DND-41 (cell line): Measurements from ENCODE around the gene STAT5B.

Experiments
- ATAC-seq: fragments of 200-7000 bp; cut with Tn5 transposase; 3 replicates; pipeline ENCODE4 v1.9.1; 2021; ENCODE audit warnings: low read depth; ENCODE audit not compliant: insufficient read depth
- DNase-seq: peaks from one replicate; pipeline ENCODE4 v3.0.0-alpha.2; 2020
- H2AFZ ChIP-seq: 2 replicates; pipeline ENCODE4 v1.6.0; 2012; ENCODE audit warnings: low read depth, low read length
- H3K27ac ChIP-seq: 2 replicates; pipeline ENCODE4 v1.5.1; 2012; ENCODE audit warnings: low read length, inconsistent platforms
- H3K27me3 ChIP-seq: fragments of 200-600 bp; sonication (generic); 2 replicates; pipeline ENCODE4 v1.6.0; 2012; ENCODE audit warnings: low read length, mild to moderate bottlenecking, inconsistent platforms; ENCODE audit not compliant: insufficient read depth, poor library complexity
- H3K36me3 ChIP-seq: 2 replicates; pipeline ENCODE4 v1.5.1; 2012; ENCODE audit warnings: low read length, inconsistent platforms; ENCODE audit not compliant: insufficient read depth
- H3K4me1 ChIP-seq: 2 replicates; pipeline ENCODE4 v1.5.1; 2012; ENCODE audit warnings: mild to moderate bottlenecking, low read length; ENCODE audit not compliant: insufficient read depth
- H3K4me2 ChIP-seq: 2 replicates; pipeline ENCODE4 v1.6.0; 2012; ENCODE audit warnings: mild to moderate bottlenecking, moderate library complexity, low read length, inconsistent platforms; ENCODE audit not compliant: insufficient read depth
- H3K4me3 ChIP-seq, 2 experiments: fragments of 200-600 bp in 1 of 2; shearing (Covaris generic) in 1 of 2; 2 replicates each; pipeline ENCODE4 v1.5.1; 2012 to 2016; ENCODE audit warnings: inconsistent platforms in 2 of 2, low read length in 2 of 2, mild to moderate bottlenecking in 2 of 2, low read depth in 1 of 2, moderate library complexity in 1 of 2
- H3K79me2 ChIP-seq: 2 replicates; pipeline ENCODE4 v1.6.0; 2012; ENCODE audit warnings: low read length, inconsistent platforms; ENCODE audit not compliant: insufficient read depth
- H3K9ac ChIP-seq: 2 replicates; pipeline ENCODE4 v1.6.0; 2012; ENCODE audit warnings: low read depth, mild to moderate bottlenecking, inconsistent platforms, low read length, moderate library complexity
- H3K9me3 ChIP-seq: 2 replicates; pipeline ENCODE4 v1.5.1; 2012; ENCODE audit warnings: low read length, moderate library complexity, mild to moderate bottlenecking, inconsistent platforms; ENCODE audit not compliant: insufficient read depth, severe bottlenecking
- H4K20me1 ChIP-seq: 2 replicates; pipeline ENCODE4 v1.6.0; 2012; ENCODE audit warnings: low read length; ENCODE audit not compliant: insufficient read depth
- EZH2 ChIP-seq: IDR thresholded peaks from 3 replicates; pipeline ENCODE4 v1.6.1; 2012; ENCODE audit warnings: borderline replicate concordance, low read depth, mild to moderate bottlenecking, moderate library complexity, low read length, inconsistent platforms; ENCODE audit not compliant: severe bottlenecking
- TF ChIP-seq, protein P1 (sequence below): IDR thresholded peaks from 2 replicates; pipeline ENCODE4 v1.5.1; 2012; ENCODE audit warnings: borderline replicate concordance, low read length, moderate library complexity, mild to moderate bottlenecking; ENCODE audit not compliant: poor library complexity, severe bottlenecking; ENCODE audit errors: extremely low read depth

Gene STAT5B

DNA sequence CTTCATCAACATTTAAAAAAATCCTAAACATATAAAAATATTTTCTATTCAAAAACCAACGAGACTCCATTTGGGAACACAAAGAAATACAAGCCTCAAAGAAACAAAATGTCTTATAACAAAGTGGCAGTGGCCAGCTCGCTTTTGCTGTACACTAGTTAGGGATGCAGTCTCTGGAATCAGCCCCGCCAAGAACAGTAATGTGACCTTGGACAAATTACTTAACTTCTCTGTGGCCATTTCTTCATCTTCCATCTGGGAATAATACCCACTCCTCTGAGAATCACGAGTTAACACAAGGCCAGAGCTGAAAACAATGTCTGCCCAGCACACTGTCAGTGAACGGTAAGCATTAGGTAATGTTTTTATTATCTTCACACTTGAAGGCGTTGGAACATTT lies 5.6 kb downstream of the STAT5B start:
- no peak overlapping the region for H3K9ac ChIP-seq
- H3K36me3 ChIP-seq = no peaks in the 10 kb centered on the region; the same call in 1 of the 2 replicates
- TF ChIP-seq EZH2 = no peak
- TF ChIP-seq, protein P1, sequence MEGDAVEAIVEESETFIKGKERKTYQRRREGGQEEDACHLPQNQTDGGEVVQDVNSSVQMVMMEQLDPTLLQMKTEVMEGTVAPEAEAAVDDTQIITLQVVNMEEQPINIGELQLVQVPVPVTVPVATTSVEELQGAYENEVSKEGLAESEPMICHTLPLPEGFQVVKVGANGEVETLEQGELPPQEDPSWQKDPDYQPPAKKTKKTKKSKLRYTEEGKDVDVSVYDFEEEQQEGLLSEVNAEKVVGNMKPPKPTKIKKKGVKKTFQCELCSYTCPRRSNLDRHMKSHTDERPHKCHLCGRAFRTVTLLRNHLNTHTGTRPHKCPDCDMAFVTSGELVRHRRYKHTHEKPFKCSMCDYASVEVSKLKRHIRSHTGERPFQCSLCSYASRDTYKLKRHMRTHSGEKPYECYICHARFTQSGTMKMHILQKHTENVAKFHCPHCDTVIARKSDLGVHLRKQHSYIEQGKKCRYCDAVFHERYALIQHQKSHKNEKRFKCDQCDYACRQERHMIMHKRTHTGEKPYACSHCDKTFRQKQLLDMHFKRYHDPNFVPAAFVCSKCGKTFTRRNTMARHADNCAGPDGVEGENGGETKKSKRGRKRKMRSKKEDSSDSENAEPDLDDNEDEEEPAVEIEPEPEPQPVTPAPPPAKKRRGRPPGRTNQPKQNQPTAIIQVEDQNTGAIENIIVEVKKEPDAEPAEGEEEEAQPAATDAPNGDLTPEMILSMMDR = no peak
- no peak overlapping the region for H2AFZ ChIP-seq
- ATAC-seq = no peak
- H3K27me3 ChIP-seq = no peaks in the 10 kb centered on the region
- peaks cover 86% of the 10 kb centered on the region for H3K79me2 ChIP-seq
- H3K4me3 ChIP-seq = no peak overlapping the region
- DNase-seq = no peak
- H3K4me1 ChIP-seq = peaks cover 34% of the 10 kb centered on the region
- H3K4me2 ChIP-seq = no peak overlapping the region
- H3K27ac ChIP-seq = no peak overlapping the region
- no peaks in the 10 kb centered on the region for H3K9me3 ChIP-seq
- peaks cover 4% of the 10 kb centered on the region; the same call in 1 of the 2 replicates for H4K20me1 ChIP-seq

- Histone ChIP-seq H3K4me2 (no peak overlapping the region), H3K9me3 (no peaks in the 10 kb centered on the region), H3K36me3 (no peaks in the 10 kb centered on the region), H4K20me1 (peaks cover 4% of the 10 kb centered on the region; the same call in 1 of the 2 replicates), H3K4me3 (no peak overlapping the region), H3K27me3 (no peaks in the 10 kb centered on the region), H2AFZ (no peak overlapping the region), H3K27ac (no peak overlapping the region), H3K79me2 (peaks cover 86% of the 10 kb centered on the region), H3K9ac (no peak overlapping the region), H3K4me1 (peaks cover 30% of the 10 kb centered on the region)
- ATAC-seq = no peak
- TF ChIP-seq, protein P1 = no peak
- TF ChIP-seq EZH2 = no peak
- no peak for DNase-seq
Measured at GRCh38 chr17:42270170-42270535, 6.0 kb downstream of the STAT5B start.

DNA sequence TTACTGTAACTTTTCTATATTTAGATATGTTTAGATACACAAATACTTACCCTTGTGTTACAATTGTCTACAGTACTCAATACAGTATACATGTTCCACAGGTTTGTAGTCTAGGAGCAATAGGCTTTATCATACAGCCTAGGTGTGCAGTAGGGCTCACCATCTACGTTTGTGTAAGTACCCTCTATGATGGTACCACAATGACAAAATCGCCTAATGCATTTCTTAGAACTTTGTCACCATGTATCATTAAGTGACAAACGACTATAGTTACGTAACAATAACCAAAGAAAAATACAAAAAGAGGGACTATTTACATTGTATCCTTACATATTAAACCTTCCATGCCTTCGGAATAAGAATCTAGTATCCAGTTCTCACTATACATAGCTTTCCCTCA lies 8.0 kb downstream of the STAT5B start:
- Histone ChIP-seq H4K20me1 (peaks cover 4% of the 10 kb centered on the region; the same call in 1 of the 2 replicates), H3K27me3 (no peaks in the 10 kb centered on the region), H3K79me2 (peaks cover 73% of the 10 kb centered on the region), H3K9me3 (no peaks in the 10 kb centered on the region), H3K4me1 (peaks cover 11% of the 10 kb centered on the region; the same call in 1 of the 2 replicates), H3K36me3 (no peaks in the 10 kb centered on the region), H3K27ac (no peak overlapping the region), H3K4me3 (no peak overlapping the region), H2AFZ (no peak overlapping the region), H3K4me2 (no peak overlapping the region), H3K9ac (no peak overlapping the region)
- DNase-seq = no peak
- ATAC-seq = no peak
- TF ChIP-seq, protein P1 = no peak
- no peak for TF ChIP-seq EZH2
